GM12891 (cell line): ENCODE measurements around the gene CAMK1.
A peak's percentile ranks its signal among the peaks of the same experiment; 100 is the strongest.

ENCODE experiments used
- DNase-seq: peaks from one replicate; pipeline ENCODE4 v3.0.0; 2011; ENCODE audit warnings: low spot score; ENCODE audit not compliant: insufficient read length
- FAIRE-seq: peaks from 2 replicates; lab custom pipeline; 2011; peaks lifted over from hg19 to GRCh38; lab: Jason Lieb, UNC
- PAX5 ChIP-seq: IDR thresholded peaks from 2 replicates; pipeline ENCODE4 v1.6.1; 2011; ENCODE audit warnings: low read length, moderate library complexity, mild to moderate bottlenecking; ENCODE audit not compliant: insufficient read depth, severe bottlenecking
- POLR2A ChIP-seq: IDR thresholded peaks from 2 replicates; pipeline ENCODE4 v1.6.1; 2011; ENCODE audit warnings: low read depth, low read length, control low read depth
- POLR2AphosphoS5 ChIP-seq: IDR thresholded peaks from 2 replicates; pipeline ENCODE4 v1.6.1; 2011; ENCODE audit warnings: low read depth, low read length, control low read depth
- POU2F2 ChIP-seq: IDR thresholded peaks from 2 replicates; pipeline ENCODE4 v1.6.1; 2011; ENCODE audit warnings: low read depth, mild to moderate bottlenecking, control low read depth, low read length, moderate library complexity
- SPI1 ChIP-seq: IDR thresholded peaks from 2 replicates; pipeline ENCODE4 v1.6.1; 2011; ENCODE audit warnings: low read depth, low read length, control low read depth
- TAF1 ChIP-seq: IDR thresholded peaks from 2 replicates; pipeline ENCODE4 v1.6.1; 2011; ENCODE audit warnings: low read depth, low read length, control low read depth

Gene CAMK1

DNA sequence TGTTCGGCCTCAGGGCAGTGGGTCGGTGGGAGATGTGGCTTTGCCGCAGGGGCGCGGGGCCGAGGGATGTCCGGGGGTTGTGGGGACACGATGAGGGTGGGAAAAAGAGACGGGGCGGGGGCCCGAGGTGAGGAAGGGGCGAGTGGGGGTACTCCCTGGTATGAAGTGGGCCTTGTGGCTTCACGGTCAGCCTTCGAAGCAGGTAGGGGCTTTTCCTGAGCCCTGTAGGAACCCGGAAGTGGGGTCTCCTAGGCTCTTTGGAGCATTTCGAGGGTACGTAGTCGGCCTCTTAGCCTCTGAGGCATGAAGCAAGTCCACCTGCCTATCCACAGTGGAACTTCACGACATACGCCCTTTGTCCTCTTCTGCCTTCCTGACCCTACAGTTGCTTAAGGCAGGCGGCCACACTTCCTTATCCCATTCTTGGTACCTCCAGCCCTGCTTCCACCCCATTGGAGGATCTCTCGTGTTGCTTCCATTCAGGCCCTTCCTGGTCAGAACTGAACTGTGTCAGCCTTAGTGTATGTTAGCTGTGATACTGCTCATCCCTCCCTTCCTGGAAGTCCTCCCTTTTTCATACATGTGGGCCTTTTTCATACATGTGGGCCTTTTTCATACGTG, 23.5 kb upstream of the CAMK1 start:
- FAIRE-seq, result peak; percentile 35
- no peak for DNase-seq
- peak; percentile 88 for TF ChIP-seq POLR2A
- TF ChIP-seq POLR2AphosphoS5, result peak; percentile 76
- TF ChIP-seq PAX5, result no peak
- TF ChIP-seq TAF1, result no peak; the same call in 1 of the 2 replicates
- TF ChIP-seq POU2F2, result no peak
- no peak for TF ChIP-seq SPI1

DNA sequence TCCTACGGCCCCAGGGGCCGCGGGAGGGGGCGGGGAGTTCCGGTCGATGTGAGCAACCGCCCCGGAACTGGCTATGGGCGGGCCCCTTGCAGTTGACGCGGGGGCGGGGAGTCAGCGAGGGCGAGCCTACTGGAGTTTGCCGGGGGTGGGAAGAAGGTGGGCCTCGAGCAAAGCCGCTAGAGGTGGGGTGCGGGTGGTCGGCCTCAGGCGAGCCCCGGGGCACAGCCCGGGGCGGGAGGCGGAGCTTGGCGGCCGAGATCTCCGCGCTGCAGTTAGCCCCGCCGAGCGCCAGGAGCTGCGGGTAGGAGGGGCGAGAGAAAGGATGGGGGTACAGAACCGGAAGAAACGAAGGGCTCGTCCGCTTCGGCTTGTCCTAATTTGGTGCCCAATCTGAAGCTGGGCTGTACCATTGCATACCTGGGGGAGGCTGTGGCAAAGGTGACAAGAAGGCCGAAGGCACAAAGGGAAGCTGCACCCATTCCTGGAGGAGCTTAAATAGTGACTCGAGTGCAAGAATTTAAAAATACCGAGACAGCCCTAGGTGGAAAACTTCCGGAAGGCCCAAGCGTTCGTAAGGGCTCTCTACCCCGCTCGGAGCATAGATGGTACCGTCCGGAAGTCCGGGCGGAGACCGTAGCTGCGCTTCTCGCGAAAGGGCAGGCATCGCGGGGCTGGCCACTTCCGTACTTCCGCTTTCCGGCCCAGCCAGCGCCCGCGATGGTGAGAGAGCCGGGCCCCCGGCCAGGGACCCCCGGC, 22.8 kb upstream of the CAMK1 start, which contains the start of the genes ARPC4 and TADA3:
TSS of gene ARPC4 (plus strand) at position 678 of the 756 bp plus-strand sequence. CDS start at position 718, 40 bp downstream.
TSS of gene TADA3 (minus strand) at position 69 of the 756 bp plus-strand sequence. CDS start 1,007 bp downstream, outside the sequence.
- TF ChIP-seq TAF1 (peak; percentile 85), POLR2AphosphoS5 (peak; percentile 81; the same call in 1 of the 2 replicates), POLR2A (peak; percentile 15), POU2F2 (peak; percentile 29; the same call in 1 of the 2 replicates), SPI1 (peak; percentile 74), PAX5 (no peak)
- DNase-seq (peak; percentile 84), FAIRE-seq (peak; percentile 87)

DNA sequence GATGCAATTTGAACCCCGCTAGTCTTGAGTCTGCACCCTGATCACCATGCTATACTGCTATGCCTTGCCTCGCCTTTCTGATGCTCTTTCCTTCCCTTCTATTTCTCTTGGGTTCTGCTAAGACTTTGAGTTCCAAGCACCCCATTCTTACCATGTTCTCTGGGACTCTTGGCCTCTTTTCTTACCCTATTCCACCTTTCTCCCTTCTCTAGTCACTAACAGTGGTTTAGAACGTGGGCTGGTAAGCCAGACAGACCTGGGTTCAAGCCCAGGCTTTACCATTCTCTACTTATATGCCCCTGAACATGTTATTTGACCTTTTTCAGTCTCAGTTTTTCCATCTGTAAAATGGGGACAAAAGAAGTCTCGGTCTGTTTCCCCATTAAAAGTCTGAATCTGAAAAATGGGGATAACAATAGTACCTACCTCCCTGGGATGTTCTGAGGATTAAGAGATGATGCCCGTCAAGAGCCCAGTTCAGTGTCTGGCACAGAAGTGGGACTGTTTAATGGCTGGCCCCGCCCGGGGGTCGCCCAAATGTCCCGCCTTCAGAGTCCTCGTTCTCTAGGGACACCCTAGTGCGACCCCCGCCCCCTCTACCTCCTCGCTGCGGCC, 22.1 kb upstream of the CAMK1 start:
- FAIRE-seq (no peak), DNase-seq (no peak)
- TF ChIP-seq POLR2AphosphoS5, result no peak
- peak; percentile 9 for TF ChIP-seq POLR2A

DNA sequence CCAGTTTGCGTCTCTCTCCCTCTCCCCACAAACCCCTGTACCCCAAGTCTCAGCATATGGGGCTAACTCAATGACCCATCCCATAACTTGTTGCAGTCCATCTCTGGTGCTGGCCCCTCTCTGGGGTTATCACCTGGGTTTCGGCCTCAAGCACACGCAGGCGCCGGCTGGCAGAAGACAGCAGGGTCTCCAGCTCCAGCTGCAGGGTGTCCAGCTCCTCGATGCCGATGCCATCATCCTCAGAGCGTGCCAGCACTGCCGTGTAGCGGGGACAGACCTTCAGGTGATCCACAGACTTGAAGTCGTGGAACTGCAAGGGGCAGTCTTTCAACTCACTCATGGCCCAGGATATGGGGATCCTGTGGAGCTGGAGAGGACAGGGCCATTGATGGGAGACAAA, 21.4 kb upstream of the CAMK1 start:
- TF ChIP-seq TAF1 (no peak), POLR2A (no peak), SPI1 (no peak), POU2F2 (no peak), PAX5 (no peak), POLR2AphosphoS5 (no peak)
- no peak for DNase-seq
- FAIRE-seq, result no peak

DNA sequence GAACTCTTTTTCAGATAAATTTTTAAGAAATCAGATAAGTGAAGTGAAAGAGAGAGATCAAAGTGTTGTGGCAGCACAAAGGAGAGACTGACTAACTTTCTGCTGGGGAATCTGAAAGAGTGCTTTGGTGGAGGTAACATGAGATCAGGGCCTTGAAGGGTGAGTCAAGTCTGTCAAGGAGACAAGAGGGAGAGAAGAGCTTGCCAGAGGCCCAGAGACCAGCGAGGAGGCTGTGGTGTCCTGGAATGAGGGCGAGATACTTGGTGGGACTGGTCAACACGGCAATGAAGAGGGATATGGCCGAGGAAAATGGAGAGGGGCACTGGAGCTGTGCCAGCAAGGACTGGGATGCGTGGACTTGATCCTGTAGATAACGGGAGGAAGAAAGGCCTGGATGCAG, 18.0 kb upstream of the CAMK1 start:
- no peak for FAIRE-seq

DNA sequence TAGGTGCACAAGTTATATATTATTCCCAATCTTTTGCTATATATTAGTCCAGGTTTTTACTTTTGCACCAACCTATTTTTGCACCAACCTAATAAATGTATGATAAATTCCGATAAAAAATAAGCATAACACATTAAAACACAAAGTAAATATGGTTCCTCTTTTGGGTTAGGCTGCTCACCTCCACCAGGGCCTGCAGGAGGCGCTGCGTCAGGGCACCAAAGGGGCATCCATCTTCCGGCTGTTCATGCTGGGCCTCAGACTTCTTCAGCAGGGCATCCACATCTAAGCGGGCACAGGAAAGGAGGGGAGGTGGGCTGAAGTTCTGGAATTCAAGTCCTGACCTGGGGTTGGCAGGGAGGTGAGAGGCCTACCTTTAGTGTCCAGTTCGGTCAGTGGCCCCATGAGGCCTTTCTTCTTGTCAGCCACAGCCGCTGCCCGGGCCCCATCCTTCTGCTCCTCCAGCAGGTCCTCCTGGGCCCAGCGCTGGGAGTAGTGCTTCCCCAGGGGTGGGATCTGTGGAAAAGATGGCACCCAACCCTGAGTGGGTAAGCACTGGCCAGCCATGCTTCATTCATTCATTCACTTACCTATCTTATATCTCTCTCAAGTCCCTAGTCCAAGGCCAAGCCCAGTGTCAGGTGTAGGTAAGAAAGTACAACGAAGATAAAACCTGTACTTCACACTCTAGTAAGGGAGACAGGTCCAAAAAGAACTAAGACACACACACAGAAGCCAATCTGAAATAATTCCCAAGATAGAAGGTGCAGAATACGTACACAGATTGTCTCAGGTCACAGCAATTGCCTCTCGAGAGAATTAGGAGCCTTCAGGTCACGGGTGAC, 17.3 kb upstream of the CAMK1 start:
- TF ChIP-seq POU2F2, result no peak
- no peak for TF ChIP-seq SPI1
- no peak for TF ChIP-seq POLR2A
- no peak for TF ChIP-seq TAF1
- DNase-seq (no peak), FAIRE-seq (no peak)

More for the DNA sequence above, 18.0 kb upstream of the CAMK1 start:
- DNase-seq, result no peak
- TF ChIP-seq POLR2AphosphoS5, result no peak

DNA sequence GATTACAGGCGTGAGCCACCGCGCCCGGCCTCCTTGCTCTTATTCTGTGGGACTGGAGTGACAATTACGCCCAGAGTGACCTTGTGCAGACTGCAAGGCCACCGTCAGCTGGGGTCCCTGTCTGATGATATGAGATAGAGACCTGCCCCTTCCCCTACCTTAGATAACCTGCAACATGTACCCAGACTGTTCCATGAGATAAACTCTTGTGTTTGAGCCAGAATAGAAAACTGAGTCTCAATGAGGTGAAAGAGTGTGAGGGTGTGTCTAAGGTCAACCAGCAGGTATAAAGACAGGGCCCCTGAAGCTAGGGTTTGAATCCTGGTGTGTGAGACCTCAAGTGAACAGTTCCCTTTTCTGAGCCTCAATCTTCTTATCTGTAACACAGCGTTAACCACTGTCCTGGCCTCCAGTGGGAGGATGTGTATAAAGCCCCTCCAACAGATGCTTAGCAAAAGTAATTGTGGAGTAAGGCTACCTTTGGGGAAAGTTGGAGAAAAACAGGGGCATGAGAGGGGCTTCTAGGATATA, 16.5 kb upstream of the CAMK1 start:
- FAIRE-seq, result no peak
- TF ChIP-seq POLR2AphosphoS5 (no peak), SPI1 (no peak), PAX5 (no peak), POLR2A (no peak), TAF1 (no peak), POU2F2 (no peak)

DNA sequence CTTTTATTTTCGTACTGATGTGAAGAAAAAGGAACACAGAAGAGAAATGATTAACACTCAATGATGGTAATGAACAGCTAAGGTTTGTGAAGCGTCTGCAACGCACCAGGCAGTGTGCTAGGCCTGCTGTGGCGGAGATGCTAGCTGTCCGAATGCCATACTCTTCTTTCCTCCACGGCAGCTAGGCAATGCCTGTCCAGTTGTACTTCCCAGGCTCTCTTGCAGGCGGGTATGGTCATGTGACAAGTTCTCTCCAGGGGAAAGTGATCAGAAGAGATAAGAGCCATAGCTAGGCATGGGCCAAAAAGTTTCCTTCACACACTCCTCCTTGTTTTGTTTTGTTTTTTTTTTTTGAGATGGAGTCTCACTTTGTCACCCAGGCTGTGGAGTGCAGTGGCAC, 15.9 kb upstream of the CAMK1 start:
- DNase-seq (no peak), FAIRE-seq (no peak)
- TF ChIP-seq POLR2AphosphoS5 (no peak), PAX5 (no peak), POU2F2 (no peak), TAF1 (no peak), POLR2A (no peak), SPI1 (no peak)

More for the DNA sequence above, 16.5 kb upstream of the CAMK1 start:
- no peak for DNase-seq

DNA sequence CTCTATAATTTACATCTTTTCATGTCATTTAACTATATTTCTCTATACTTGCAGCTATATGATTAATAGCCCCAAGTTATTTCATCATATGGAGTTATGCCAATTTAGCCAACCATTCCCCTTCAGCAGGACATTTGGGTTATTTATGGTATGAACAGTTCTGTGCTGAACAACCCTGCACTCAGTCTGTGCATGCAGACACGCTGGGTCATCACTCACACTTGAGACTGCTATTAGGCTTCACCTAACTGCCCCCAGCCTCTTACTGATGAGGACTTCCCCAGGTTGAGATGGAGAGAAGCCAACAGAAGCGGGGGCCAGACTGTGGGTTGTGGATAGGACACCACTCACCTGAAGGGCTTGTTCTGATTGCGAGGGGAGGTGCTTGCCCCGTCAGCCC, 15.2 kb upstream of the CAMK1 start:
- FAIRE-seq (no peak), DNase-seq (no peak)
- TF ChIP-seq POLR2A, result no peak
- TF ChIP-seq SPI1, result no peak
- no peak for TF ChIP-seq POU2F2
- TF ChIP-seq POLR2AphosphoS5, result no peak
- TF ChIP-seq PAX5, result no peak
- TF ChIP-seq TAF1, result no peak

DNA sequence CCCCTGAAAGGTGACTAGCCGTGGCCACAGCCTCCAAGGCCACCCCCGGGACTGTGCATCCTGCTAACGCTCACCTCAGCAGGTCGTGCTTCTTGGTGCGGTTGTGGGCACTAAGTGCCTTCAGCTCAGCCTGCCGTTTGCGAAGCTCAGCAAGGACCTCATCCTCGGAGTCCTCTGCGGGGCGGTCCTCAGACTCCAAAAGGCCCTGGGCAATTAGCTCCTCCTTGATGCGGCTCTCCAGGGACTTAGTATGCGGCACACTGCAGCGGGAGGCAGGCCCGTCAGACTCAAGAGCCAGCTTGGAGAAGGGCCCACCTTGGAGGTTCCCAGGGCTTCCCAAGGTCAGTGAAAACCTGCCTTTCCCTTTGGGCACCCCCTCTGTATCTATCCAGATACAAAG, 14.2 kb upstream of the CAMK1 start:
- no peak for TF ChIP-seq POU2F2
- TF ChIP-seq PAX5, result no peak
- no peak for TF ChIP-seq SPI1
- TF ChIP-seq TAF1, result no peak
- TF ChIP-seq POLR2AphosphoS5, result no peak
- TF ChIP-seq POLR2A, result no peak
- DNase-seq (no peak), FAIRE-seq (no peak)
